Measurements from ENCODE around the gene GPR162. TPM values are rescaled to one million over a fixed set of nuclear protein-coding genes. Genes with fewer than 3 reads are reported as not detected.

The GPR162 gene
- total RNA-seq, 1 donor from 2014 or later, result 0.76 TPM

DNA sequence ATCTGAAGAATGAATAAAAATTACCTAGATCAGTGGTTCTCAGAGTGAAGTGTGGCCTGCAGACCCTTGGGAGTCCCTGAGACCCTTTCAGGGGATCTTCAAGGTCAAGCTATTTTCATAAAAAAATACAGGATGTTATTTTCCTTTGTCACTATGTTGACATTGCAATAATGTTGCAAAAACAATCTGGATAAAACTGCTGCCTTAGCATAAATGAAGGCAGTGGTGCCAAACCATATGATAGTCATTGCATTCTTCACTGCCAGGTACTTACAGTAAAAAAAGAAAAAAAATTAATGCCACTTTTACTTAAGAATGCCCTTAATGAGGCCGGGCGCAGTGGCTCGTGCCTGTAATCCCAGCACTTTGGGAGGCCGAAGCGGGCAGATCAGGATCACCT is 34.3 kb upstream of the GPR162 start:
- no peak for ATAC-seq

DNA sequence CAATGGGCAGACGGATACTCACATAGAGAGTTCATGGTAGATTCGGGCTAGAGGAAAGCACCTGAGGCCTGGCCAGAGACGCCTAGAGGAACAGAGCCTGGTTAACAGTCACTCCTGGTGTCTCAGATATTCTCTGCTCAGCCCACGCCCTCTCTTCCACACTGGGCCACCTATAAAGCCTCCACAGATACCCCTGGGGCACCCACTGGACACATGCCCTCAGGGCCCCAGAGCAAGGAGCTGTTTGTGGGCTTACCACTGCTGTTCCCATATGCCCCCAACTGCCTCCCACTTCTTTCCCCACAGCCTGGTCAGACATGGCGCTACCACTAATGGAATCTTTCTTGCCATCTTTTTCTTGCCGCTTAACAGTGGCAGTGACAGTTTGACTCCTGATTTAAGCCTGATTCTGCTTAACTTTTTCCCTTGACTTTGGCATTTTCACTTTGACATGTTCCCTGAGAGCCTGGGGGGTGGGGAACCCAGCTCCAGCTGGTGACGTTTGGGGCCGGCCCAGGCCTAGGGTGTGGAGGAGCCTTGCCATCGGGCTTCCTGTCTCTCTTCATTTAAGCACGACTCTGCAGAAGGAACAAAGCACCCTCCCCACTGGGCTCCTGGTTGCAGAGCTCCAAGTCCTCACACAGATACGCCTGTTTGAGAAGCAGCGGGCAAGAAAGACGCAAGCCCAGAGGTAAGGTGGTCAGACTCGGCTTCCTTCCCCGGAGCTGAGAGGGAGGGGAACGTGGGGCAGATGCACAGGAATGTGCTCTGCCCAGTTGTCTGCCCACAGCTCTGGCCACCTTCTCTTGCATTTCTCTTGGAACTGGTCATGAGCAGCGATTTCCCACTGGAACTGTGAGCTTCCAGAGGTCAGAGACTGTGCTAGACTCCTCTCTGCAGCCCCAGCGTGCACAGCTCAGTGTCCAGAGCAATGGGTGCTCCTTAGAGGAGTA is 32.4 kb upstream of the GPR162 start, which contains the start of gene CD4:
CD4 (plus strand) TSS at position 557 of the 953 bp plus-strand sequence. CDS start 10,611 bp downstream, outside the sequence.
- peak; percentile 44 for ATAC-seq

DNA sequence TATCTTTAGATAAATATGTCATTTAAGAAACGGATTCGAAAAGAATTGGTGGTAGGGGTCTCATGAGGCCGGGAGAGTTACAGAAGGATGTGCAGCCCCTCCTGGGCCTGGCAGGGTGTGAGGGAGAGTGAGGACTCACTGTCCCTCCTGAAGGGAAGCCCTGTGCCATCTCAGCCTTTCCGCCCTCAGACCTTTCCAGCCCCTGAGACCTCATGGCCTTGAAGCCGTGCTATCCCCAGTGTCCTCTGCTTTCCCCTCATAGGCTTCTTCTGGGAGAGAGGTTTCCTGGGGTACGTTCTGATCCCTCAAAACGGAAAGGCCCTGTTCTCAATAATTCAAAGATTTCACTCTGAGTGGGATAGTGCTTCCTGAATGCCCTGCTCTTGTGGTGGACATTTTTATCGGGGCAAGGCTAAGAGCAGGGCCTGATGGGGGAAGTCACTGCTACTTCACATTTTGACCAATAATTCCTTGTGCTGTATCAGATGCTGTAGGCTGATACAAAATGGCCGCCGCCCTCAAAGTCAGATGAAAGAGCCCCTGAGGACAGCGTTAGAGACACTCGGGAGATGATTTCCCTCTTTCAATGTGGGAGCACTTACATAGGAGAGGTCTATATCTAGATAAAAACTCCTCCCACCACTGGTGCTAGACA is 31.0 kb upstream of the GPR162 start:
- ATAC-seq, result no peak

DNA sequence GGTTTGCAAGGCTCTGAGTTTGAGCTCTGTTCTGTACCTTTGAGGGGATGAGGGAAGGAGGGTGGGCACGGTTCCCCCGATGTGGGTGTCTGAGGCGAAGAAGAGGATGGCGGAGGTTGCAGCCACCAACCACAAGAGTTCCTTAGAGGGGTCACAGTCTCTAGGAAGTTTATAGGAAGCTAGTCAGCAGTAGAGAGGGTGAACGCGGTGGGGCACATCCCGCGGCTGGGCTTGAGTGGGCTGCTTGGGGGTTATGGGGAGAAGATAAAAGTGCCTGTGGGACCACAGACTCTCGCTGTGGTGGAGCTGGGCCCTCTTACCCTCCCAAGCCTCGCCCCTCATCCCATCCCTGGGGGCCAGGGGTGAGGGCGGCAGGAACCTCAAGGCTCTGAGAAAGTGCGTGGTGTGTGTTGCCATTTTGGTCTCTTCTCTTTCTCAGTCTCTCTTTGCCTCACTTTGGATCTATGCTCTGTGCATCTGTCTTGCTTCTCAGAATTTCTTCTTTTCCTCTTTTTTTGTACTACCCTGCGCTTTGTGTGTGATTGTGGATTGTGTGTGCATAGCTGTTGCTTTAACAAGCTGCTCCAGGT is 29.6 kb upstream of the GPR162 start:
- no peak for ATAC-seq

DNA sequence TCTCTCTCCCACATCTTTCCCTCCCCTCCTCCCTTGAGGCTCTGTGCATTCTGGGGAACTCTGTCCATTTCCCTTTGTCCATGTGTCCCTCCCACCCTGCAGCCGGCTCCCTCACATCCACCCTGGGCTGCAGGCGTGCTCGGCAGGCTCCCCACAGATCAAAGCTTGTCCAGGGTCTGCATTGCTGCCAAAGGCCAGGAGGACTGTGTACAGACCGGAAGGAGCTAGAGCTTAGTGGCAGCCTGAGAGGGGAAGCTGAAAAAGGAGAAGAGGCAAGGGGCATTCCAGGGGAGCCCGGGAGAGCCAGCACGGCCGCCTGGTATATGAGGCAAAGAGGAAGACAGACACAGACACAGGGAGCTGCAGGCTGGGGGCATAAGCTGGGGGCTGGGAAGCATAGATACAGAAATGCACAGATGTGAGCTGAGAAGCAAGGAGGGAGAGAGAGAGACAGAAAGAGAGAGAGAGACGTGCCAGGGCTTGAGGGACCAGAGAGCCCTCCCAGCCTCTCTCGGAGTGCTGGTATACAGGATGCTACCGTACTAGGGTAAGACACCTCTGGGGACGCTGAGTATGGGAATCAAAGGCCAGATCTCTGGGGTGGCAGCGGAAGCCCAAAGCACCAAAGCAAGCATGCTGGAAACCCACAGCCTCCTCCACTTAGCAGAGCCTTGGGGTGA is 29.0 kb upstream of the GPR162 start:
- ATAC-seq, result peak; percentile 30

DNA sequence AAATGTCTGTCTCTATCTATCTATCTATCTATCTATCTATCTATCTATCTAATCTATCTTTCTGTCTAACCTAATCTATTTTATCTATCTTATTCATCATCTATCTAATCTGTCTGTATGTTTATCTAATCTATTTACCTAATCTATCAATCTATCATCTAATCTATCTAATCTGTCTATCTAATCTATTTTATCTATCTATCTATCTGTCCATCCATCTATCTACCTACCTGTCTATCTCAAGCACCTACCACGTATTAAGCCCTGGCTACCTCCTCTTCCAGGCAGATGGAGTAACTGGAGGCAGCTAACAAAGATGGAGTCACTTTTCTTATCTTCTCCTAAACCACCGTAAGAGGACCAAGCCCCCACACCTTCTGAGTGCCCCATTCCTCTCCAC is 26.5 kb upstream of the GPR162 start:
- ATAC-seq, result no peak

DNA sequence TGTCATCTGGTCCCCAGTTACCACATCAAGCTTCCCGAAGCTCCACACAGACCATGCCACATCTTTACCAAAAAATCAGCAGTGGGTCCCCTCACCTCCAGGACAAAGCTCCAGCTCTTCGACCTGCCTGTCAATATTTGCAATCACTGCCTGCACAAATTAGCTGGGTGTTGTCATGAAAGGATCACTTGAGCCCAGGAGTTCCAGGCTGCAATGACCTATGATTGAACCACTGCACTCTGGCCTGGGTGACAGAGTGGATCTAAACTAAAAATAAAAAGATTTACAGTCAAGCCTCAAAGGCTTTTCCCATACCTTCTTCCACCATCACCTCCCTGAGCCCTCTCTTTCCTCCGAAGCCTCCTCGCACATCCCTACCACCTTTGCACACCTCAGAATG is 25.0 kb upstream of the GPR162 start:
- ATAC-seq, result no peak

DNA sequence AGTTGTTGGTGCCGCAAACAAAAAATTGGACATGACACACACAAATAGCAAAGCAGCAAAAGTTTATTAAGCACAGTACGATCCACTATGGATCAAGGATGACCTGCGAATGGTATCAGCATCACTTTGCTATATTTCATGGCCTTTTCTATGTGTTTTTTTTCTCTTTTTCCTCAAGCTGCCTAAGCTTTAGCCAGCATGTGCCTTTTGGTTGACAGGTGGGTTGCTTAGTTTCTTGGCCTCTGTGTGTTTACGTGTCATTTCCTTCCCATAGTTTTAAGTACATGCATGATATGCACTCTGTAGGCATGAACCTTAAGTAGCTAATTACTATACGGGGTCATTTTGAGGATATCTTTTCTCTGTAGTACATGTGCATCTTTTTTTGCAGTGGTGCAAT is 22.5 kb upstream of the GPR162 start:
- no peak for ATAC-seq

DNA sequence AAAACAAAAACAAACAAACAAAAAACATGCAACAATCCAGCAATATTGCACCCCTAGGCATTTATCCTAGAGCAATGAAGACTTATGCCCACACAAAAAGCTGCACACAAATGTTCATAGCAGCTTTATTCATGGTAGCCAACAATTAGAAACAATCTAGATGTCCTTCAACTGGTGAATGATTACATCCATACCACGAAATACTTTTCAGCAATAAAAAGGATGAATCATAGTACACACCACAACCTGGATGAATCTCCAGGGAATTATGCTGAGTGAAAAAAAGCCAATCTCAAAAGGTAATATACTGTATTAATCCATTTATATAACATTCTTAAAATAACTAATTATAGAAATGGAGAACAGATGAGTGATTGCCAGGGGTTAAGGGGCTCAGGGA is 14.5 kb upstream of the GPR162 start:
- no peak for ATAC-seq

DNA sequence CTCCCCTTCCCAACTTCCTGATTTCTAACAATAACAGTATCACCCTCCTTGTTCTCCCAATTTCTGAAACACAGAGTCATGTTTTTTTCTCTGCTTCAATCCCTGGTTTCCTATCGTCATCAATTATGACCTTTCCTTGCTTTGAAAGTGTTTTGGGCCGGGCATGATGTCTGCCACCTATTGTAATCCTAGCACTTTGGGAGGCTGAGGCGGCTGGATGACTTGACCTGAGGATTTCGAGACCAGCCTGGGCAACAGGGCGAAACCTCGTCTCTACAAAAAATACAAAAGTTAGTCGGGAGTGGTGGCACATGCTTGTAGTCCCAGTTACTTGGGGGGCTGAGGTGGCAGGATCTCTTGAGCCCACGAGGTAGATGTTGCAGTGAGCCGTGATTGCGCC is 12.6 kb upstream of the GPR162 start:
- ATAC-seq, result no peak

DNA sequence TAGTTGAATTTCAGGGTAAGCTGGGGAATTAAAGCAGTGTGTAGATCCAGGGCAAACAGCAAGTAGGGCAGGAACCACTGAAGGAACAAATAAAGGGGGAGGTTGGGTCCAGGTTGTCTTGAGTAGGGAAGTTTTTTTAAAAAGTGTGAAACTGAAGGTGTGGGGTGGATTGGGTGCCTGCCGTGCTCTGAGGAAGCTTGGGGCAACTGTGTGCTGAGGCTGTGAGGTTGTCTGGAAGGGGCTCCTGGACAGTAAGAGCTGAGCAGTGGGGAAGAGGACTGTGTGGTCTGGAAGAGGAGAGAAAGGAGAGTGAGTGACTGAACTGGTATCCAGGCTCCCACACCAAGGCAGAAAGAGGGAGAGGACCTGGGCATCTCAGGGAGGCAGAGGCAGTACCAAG is 10.9 kb upstream of the GPR162 start:
- no peak for ATAC-seq

DNA sequence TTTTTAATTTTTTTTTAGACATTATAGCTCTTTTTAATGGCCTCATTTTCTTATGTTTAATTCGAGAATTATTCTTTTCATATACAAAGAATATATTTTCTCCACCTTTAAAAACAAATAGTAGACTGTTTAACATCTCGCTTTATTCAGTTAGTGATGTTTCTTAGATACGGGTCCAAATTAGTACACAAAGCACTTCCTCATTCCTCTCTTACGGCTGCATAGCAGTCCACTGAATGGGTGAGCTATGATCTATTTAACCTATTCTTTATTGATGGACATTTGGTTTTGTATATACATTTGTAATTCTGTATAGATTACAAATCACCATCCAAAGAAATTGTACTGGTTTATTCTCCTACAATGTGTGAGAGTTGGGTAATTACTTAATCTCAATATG is 8.3 kb upstream of the GPR162 start:
- no peak for ATAC-seq

DNA sequence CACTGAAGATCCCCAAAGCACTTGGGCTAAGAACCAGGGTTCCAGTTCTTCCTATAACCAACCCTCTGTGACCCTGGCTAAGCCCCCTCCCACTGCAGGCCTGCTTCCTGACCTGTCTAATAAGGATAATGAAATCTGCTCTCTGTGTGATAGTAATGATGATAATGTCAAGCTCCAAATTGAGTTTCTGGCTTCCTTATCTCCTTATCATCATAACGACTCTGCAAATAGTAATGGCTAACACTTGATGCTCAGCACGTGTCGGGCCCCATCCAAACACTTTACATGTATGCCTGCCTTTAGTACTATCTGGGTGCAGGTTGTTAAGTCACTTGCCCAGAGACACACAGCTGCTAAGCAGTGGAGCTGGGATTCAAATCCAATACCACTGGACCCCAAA is 5.0 kb upstream of the GPR162 start:
- no peak for ATAC-seq

DNA sequence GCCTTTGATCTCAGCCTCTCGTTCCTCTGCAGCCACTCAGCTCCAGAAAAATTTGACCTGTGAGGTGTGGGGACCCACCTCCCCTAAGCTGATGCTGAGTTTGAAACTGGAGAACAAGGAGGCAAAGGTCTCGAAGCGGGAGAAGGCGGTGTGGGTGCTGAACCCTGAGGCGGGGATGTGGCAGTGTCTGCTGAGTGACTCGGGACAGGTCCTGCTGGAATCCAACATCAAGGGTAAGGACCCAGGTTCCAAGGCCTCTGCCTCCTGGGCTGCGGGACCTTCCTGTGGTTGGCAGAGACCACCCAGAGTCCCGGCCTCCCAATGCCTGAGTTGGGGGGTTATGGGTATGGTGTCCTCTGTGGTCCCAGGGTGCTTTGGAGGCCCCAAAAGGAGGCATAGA is 4.5 kb upstream of the GPR162 start:
- no peak for ATAC-seq

DNA sequence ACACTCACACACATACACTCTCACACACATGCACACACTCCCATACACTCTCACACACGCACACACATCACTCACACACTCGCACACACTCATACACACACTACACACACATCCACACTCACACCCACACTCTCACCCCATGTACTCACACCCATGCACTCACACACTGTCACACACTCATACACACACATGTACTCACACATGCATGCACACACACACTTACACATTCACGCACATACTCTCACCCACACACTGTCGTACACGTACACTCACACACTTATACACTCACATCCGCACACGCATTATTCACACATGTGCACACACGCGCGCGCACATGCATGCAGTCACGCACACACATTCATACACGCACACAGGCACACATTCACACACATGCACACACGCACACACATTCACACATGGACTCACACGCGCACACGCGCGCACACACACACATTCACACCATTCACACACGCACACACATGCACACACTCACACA is 3.9 kb upstream of the GPR162 start:
- no peak for ATAC-seq

DNA sequence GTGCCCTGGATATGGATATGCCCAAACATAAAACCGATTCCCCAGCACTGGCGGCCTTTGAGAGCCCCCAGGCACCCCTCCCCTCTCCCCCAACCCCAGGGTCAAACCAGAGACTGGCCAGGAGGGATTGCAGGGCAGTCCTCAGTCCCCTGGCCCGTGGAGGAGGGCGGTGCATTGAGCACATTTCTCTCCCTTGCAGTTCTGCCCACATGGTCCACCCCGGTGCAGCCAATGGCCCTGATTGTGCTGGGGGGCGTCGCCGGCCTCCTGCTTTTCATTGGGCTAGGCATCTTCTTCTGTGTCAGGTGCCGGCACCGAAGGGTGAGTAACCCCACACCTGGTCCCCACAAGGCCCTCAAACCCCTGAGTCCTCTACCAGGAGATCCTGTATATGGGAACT is 3.4 kb upstream of the GPR162 start:
- ATAC-seq, result no peak

DNA sequence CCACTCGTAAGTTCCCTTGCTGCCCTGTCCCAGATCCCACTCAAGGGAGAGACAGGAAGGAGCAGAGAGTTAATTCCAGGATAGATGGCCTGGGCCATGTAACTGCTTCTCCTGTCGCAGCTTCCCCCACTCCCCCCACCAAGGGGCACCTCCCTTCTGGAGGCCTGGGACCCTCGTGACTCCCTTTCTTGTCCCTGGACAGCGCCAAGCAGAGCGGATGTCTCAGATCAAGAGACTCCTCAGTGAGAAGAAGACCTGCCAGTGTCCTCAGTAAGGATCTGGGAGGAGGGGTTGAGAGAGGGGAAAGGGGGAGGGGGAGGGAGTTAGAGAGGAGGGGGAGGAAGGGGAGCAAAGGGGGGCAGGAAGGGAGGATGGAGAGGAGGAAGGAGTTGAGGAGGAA is 3.0 kb upstream of the GPR162 start:
- no peak for ATAC-seq

DNA sequence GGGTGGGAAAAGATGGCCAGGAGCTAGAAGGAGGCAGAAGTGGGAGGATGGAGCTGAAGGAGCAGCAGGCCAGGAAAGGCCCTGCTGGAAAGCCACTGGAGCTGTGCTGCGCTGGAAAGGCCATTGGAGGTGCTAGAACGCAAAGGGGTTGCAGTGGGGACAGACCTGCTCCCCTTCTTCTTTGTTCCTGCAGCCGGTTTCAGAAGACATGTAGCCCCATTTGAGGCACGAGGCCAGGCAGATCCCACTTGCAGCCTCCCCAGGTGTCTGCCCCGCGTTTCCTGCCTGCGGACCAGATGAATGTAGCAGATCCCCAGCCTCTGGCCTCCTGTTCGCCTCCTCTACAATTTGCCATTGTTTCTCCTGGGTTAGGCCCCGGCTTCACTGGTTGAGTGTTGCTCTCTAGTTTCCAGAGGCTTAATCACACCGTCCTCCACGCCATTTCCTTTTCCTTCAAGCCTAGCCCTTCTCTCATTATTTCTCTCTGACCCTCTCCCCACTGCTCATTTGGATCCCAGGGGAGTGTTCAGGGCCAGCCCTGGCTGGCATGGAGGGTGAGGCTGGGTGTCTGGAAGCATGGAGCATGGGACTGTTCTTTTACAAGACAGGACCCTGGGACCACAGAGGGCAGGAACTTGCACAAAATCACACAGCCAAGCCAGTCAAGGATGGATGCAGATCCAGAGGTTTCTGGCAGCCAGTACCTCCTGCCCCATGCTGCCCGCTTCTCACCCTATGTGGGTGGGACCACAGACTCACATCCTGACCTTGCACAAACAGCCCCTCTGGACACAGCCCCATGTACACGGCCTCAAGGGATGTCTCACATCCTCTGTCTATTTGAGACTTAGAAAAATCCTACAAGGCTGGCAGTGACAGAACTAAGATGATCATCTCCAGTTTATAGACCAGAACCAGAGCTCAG is 2.3 kb upstream of the GPR162 start:
- ATAC-seq, result no peak

DNA sequence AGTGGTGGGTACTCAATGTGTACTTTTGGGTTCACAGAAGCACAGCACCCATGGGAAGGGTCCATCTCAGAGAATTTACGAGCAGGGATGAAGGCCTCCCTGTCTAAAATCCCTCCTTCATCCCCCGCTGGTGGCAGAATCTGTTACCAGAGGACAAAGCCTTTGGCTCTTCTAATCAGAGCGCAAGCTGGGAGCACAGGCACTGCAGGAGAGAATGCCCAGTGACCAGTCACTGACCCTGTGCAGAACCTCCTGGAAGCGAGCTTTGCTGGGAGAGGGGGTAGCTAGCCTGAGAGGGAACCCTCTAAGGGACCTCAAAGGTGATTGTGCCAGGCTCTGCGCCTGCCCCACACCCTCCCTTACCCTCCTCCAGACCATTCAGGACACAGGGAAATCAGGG is 1.5 kb upstream of the GPR162 start:
- no peak for ATAC-seq

DNA sequence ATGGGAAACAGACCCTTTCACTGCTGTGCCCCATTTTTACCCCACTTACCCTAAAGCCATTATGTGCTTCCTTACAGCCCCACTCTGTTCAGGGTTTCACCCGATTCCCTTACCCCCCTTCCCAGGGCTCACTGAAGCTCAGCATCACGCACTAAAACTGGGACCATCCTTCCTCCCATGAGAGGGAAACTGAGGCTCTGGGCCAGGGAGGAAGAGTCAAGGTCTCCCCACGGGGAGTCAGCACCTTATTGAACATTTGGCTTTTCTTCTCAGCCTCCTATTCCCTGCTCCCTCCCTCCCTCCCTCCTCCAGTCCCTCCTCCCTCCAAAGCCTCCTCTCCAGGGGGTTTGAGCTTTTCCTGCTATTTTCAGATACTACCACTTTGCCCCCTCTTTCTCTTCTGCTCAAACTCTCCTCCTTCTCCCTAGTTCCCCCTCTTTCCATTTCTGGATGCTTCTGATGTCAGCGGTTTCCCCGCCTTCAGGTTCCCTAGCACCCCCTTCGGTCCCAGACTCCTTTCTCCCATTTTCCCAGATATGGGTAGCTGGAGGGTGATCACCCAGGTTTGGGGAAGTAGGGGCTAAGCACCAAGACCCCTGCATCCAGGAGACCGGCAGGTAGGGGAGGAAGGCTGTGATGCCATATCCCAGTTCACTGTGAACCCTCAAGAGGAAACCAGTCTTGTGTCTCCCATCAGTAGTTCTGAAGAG is 960 bp downstream of the GPR162 start:
- no peak for ATAC-seq
